ENCODE results near the gene SPINT2. TPM values are rescaled to one million over a fixed set of nuclear protein-coding genes. Genes with fewer than 3 reads are reported as not detected.

The SPINT2 gene
- total and polyA plus RNA-seq, 2 donors (not counting 1 experiment from before 2014, with no cell fraction given) = 50.0 to 70.0 TPM

DNA sequence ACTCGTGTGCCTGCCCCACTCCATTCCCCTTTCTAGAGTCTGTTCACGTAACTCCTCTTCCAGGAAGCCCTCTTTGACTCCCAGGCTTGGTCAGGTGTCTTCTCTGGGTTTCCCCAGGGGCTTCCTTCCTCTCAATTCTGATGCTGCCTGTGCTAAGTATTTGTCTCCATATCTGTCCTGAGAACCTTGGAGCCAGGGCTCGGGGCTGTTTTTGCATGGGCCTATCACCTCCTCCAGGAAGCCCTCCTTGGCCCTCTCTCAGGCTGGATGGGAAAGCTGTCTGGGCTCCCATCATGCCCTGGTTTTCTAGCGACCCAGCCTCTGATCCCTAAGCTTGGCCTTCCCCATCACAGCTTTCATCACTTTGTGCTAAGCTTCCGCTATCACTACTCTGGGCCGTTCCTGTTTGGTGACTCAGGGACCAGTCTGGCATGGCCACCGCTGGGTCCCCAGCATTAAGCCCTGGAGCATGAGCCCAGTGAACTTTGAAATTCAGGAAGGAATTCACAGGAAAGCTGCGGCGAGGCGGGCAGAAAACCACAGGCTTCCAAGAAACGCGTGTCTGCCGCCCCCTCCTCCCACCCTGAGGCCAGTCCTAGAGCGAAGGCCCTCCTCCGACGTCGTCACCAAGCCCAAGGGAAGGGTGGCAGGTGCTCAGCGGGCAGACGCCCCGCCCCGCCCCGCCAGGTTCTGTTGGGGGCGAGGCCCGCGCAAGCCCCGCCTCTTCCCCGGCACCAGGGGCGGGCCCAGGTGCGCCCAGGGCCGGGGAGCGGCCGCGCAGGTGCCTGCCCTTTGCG lies 486 bp upstream of the SPINT2 start:
- H3K27me3 Mint-ChIP-seq = no peaks in the 10 kb centered on the region
- CTCF ChIA-PET = interaction anchor here (0.9 to 3.2 kb wide), 6 partner anchors 9 to 72 kb away, joined by 3 to 23 read pairs (median 10); partner anchors contain the start of genes CATSPERG, KCNK6 and PPP1R14A
- H3K27me3 ChIP-seq (replicated peaks in 1 of 4; ENCODE audit: control extremely low read depth in 1 of 4, control insufficient read depth in 3 of 4, insufficient read depth in 4 of 4, low read length in 3 of 4) = no peaks in the 10 kb centered on the region
- peak overlapping the region; percentile 99 for H3K27ac Mint-ChIP-seq
- H2AFZ ChIP-seq (ENCODE audit: insufficient read depth, low read depth, low read length, poor library complexity, severe bottlenecking) = peak overlapping the region; percentile 84
- TF ChIP-seq, protein P1, sequence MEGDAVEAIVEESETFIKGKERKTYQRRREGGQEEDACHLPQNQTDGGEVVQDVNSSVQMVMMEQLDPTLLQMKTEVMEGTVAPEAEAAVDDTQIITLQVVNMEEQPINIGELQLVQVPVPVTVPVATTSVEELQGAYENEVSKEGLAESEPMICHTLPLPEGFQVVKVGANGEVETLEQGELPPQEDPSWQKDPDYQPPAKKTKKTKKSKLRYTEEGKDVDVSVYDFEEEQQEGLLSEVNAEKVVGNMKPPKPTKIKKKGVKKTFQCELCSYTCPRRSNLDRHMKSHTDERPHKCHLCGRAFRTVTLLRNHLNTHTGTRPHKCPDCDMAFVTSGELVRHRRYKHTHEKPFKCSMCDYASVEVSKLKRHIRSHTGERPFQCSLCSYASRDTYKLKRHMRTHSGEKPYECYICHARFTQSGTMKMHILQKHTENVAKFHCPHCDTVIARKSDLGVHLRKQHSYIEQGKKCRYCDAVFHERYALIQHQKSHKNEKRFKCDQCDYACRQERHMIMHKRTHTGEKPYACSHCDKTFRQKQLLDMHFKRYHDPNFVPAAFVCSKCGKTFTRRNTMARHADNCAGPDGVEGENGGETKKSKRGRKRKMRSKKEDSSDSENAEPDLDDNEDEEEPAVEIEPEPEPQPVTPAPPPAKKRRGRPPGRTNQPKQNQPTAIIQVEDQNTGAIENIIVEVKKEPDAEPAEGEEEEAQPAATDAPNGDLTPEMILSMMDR (IDR thresholded peaks at IDR 0.05) = no peak
- no peak for TF ChIP-seq EZH2 (IDR thresholded peaks at IDR 0.05; ENCODE audit: borderline replicate concordance, insufficient read depth, low read depth, low read length, poor library complexity, severe bottlenecking)
- WGBS (ENCODE audit: insufficient coverage) = 3% methylated on average over 34 of the region's 34 CpGs
- H3K9me3 Mint-ChIP-seq (ENCODE audit: insufficient read depth) = no peaks in the 10 kb centered on the region
- H3K9ac ChIP-seq (ENCODE audit: low read length) = peak overlapping the region; percentile 84
- H3K4me3 ChIP-seq (ENCODE audit: control extremely low read depth in 1 of 5, extremely low read depth in 1 of 5, insufficient read depth in 1 of 5, low read depth in 2 of 5, low read length in 4 of 5) = peak overlapping the region in 4 of 5 experiments; percentile 67 to 87 (median 71)
- H4K20me1 ChIP-seq (ENCODE audit: control insufficient read depth, insufficient read depth, low read length, poor library complexity, severe bottlenecking) = no peaks in the 10 kb centered on the region
- H3K4me3 Mint-ChIP-seq = peak overlapping the region; percentile 98
- no peaks in the 10 kb centered on the region for H3K9me3 ChIP-seq (ENCODE audit: control extremely low read depth in 1 of 3, control insufficient read depth in 2 of 3, insufficient read depth in 1 of 3, low read length in 2 of 3)
- peak; percentile 91 for ATAC-seq (ENCODE audit: low read depth)
- H3K36me3 ChIP-seq (replicated peaks in 1 of 2; ENCODE audit: control extremely low read depth in 1 of 2, control insufficient read depth in 1 of 2, extremely low read depth in 1 of 2, insufficient read depth in 2 of 2, low read length in 1 of 2) = no peaks in the 10 kb centered on the region
- H3K27ac ChIP-seq (ENCODE audit: low read length in 2 of 2) = peak overlapping the region; percentile 83 to 98
- peaks cover 20 to 26% of the 10 kb centered on the region in 2 donors for H3K4me1 ChIP-seq (ENCODE audit: control insufficient read depth in 2 of 2, insufficient read depth in 2 of 2, low read length in 2 of 2)
- H3K79me2 ChIP-seq (ENCODE audit: control insufficient read depth, insufficient read depth, low read length) = peaks cover 39% of the 10 kb centered on the region
- intact Hi-C loops (cut with micrococcal nuclease) = loop anchor here (1.0 kb wide), 6 partner anchors 11 to 666 kb away; partner anchors contain the start of genes MRPS12, PSMD8 and SARS2
- POLR2A ChIA-PET = interaction anchor here (0.6 to 2.5 kb wide), 9 partner anchors 8 to 597 kb away, joined by 3 to 13 read pairs (median 4); partner anchors contain the start of genes FAM98C, PPP1R14A, PSMD8 and SIPA1L3
- peak; percentile 95 for DNase-seq
- H3K4me2 ChIP-seq (replicated peaks; ENCODE audit: low read depth, low read length, poor library complexity, severe bottlenecking) = peak overlapping the region; percentile 87
- H3K4me1 Mint-ChIP-seq = peaks cover 39% of the 10 kb centered on the region

Measured in B cell (primary cell).